Uterus (tissue), 2 donors: Measurements from ENCODE around the gene BAHD1.

Experiments used
- POLR2A ChIP-seq, 2 donors: fragments of 450-650 bp; IDR thresholded peaks; one replicate each; pipeline ENCODE4 v1.6.1; 2016; ENCODE audit warnings: antibody characterized with exemption in 2 of 2, mild to moderate bottlenecking in 1 of 2, moderate library complexity in 1 of 2
- TF ChIP-seq, protein P1 (sequence below), 4 experiments: fragments of 200-600 bp in 2 of 4; fragments of 450-650 bp in 2 of 4; sonication (generic) in 2 of 4; IDR thresholded peaks; one replicate each; pipeline ENCODE4 v1.5.1; 2016 to 2019; ENCODE audit warnings: antibody characterized with exemption in 4 of 4, mild to moderate bottlenecking in 2 of 4, moderate library complexity in 1 of 4

DNA sequence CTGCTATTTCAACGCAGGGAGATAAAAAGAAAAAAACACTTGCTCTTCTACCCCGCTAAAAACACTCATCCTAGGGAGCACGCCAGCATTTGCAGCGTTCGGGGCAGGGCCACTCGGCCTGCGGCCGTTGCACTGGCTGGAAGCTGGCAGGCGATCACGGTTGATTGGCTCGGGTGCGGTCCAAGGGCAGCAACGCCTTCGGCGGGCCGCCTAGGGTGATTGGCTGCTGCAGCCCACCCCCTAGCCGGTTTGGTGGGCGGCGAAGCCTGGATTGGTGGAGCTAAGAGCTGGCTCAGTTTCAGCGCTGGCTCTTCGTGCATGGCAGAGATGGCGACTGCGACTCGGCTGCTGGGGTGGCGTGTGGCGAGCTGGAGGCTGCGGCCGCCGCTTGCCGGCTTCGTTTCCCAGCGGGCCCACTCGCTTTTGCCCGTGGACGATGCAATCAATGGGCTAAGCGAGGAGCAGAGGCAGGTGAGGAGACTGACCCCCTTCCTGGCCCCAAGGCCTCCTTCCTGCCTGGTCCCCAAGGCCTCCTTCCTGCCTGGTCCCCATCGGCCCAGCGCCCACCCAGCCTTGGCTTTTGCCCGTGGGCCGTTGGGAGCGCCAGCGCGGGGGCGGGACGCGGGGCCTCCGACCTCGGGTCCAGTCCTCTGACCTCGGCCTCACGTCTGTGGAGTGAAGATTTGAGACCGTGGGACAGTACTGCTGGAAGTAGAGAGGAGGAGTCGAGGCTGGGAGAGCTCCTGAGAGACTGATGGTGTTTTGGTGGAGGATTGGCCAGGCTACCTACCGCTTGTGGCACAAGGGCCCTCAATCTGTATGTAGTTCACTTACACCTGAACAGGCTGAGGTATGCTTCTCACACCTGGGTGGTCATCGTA is 35.0 kb upstream of the BAHD1 start, which contains the start of gene IVD:
- TF ChIP-seq, protein P1, sequence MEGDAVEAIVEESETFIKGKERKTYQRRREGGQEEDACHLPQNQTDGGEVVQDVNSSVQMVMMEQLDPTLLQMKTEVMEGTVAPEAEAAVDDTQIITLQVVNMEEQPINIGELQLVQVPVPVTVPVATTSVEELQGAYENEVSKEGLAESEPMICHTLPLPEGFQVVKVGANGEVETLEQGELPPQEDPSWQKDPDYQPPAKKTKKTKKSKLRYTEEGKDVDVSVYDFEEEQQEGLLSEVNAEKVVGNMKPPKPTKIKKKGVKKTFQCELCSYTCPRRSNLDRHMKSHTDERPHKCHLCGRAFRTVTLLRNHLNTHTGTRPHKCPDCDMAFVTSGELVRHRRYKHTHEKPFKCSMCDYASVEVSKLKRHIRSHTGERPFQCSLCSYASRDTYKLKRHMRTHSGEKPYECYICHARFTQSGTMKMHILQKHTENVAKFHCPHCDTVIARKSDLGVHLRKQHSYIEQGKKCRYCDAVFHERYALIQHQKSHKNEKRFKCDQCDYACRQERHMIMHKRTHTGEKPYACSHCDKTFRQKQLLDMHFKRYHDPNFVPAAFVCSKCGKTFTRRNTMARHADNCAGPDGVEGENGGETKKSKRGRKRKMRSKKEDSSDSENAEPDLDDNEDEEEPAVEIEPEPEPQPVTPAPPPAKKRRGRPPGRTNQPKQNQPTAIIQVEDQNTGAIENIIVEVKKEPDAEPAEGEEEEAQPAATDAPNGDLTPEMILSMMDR (IDR thresholded peaks at IDR 0.05): peak in 1 of 4 experiments; percentile 12
- peak; percentile 63 to 68 for TF ChIP-seq POLR2A (IDR thresholded peaks at IDR 0.05)
